Testis (tissue), 3 donors: ENCODE results near the gene USP32. TPM values are rescaled to one million over a fixed set of nuclear protein-coding genes. Genes with fewer than 3 reads are reported as not detected.

Experiments used
- DNase-seq: peaks from one replicate; pipeline ENCODE4 v3.0.0-alpha.2; 2019
- H3K27ac ChIP-seq, 2 donors: fragments of 200-600 bp; sonication (generic); one replicate each; pipeline ENCODE4 v1.5.1; 2019
- H3K27me3 ChIP-seq: fragments of 200-600 bp; sonication (generic); one replicate; pipeline ENCODE4 v1.5.1; 2019
- H3K36me3 ChIP-seq: fragments of 200-600 bp; sonication (generic); one replicate; pipeline ENCODE4 v1.5.1; 2017; ENCODE audit warnings: low read depth; ENCODE audit errors: missing control alignments
- H3K4me1 ChIP-seq: fragments of 200-600 bp; sonication (generic); one replicate; pipeline ENCODE4 v1.5.1; 2019
- H3K4me3 ChIP-seq, 2 donors: fragments of 200-600 bp; sonication (generic); one replicate each; pipeline ENCODE4 v1.5.1; 2017 to 2019
- H3K9me3 ChIP-seq: fragments of 200-600 bp; sonication (generic); one replicate; pipeline ENCODE4 v1.5.1; 2017
- CTCF ChIP-seq, 3 experiments: fragments of 450-650 bp in 2 of 3; fragments of 200-600 bp in 1 of 3; sonication (generic) in 1 of 3; IDR thresholded peaks; one replicate each; pipeline ENCODE4 v1.5.1; 2016 to 2019; ENCODE audit warnings: antibody characterized with exemption in 3 of 3, mild to moderate bottlenecking in 2 of 3, moderate library complexity in 1 of 3
- POLR2A ChIP-seq: fragments of 450-650 bp; IDR thresholded peaks from one replicate; pipeline ENCODE4 v1.6.1; 2017; ENCODE audit warnings: antibody characterized with exemption, mild to moderate bottlenecking, moderate library complexity
- WGBS, 2 donors: methylation state at CpG; one replicate each; pipeline ENCODE4 v1.1.5; 2018; 5-methylcytosine and 5-hydroxymethylcytosine counted together
- intact Hi-C: fragments of 100-400 bp; cut with DNase I; formaldehyde crosslinking; loops from one replicate; pipeline ENCODE4 v1.15.1; 2023; ENCODE audit warnings: low total_unique reads
- polyA plus RNA-seq: library from polyadenylated mRNA; stranded (reverse); fragments of 350-450 nt; fragmentation: Illumina TruSeq; extraction: RNeasy Lipid Tissue Mini Kit (QIAGEN cat#74804); gene quantifications from one replicate; pipeline ENCODE4 v1.2.3, GENCODE V29; 2014; ENCODE audit warnings: low read depth, low replicate concordance; ENCODE audit not compliant: insufficient read depth
- total RNA-seq, 2 donors: library from RNA; depleted of rRNA; stranded (reverse); fragments of >200 nt; gene quantifications; one replicate each; pipeline ENCODE4 v1.2.3, GENCODE V29; 2016

The USP32 gene
- total and polyA plus RNA-seq, 3 donors from 2014 or later = 113 to 279 (median 166) TPM

DNA sequence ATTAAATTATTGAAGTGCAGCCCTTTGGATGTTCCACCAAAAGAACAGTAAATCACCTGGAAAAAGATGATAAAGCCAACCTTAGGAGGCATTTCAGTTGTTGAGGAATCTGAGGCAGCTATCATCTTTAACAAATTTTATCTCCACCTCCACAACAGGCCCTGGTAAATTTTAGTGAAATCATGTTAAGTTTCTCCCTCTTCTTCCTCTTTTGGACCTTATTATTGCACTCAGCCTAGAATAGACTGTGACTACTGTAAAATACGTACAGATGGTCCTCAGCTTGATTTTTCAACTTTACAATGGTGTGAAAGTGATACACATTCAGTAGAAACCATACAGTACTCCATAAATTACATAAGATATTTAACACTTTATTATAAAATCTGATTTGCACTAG, 90.3 kb downstream of the USP32 start:
- no peak overlapping the region for H3K4me3 ChIP-seq
- no peaks in the 10 kb centered on the region for H3K27me3 ChIP-seq
- intact Hi-C loops = no loop called here
- H3K27ac ChIP-seq = no peak overlapping the region
- H3K36me3 ChIP-seq = no peaks in the 10 kb centered on the region
- TF ChIP-seq CTCF (IDR thresholded peaks at IDR 0.05) (no peak), POLR2A (no peak)
- no peaks in the 10 kb centered on the region for H3K9me3 ChIP-seq
- DNase-seq = no peak
- 80 to 100% methylated on average over 1 of the region's 1 CpG for WGBS, 2 donors
- H3K4me1 ChIP-seq = no peaks in the 10 kb centered on the region

- Histone ChIP-seq H3K4me1 (no peaks in the 10 kb centered on the region), H3K4me3 (no peak overlapping the region), H3K9me3 (no peaks in the 10 kb centered on the region), H3K36me3 (no peaks in the 10 kb centered on the region), H3K27me3 (no peaks in the 10 kb centered on the region), H3K27ac (no peak overlapping the region)
- TF ChIP-seq CTCF (IDR thresholded peaks at IDR 0.05) = no peak
- TF ChIP-seq POLR2A = no peak
- WGBS, 2 donors = 73 to 74% methylated on average over 1 of the region's 1 CpG
- intact Hi-C loops = no loop called here
- no peak for DNase-seq
Observed at GRCh38 chr17:60300949-60301348, 91.0 kb downstream of the USP32 start.

- DNase-seq = no peak
- H3K27ac ChIP-seq = no peak overlapping the region
- H3K4me1 ChIP-seq = no peaks in the 10 kb centered on the region
- H3K4me3 ChIP-seq = no peak overlapping the region
- no peaks in the 10 kb centered on the region for H3K27me3 ChIP-seq
- intact Hi-C loops = no loop called here
- WGBS, 2 donors = 78% methylated on average over 2 of the region's 2 CpGs
- no peaks in the 10 kb centered on the region for H3K36me3 ChIP-seq
- H3K9me3 ChIP-seq = no peaks in the 10 kb centered on the region
- TF ChIP-seq POLR2A (no peak), CTCF (IDR thresholded peaks at IDR 0.05) (no peak)
Observed at GRCh38 chr17:60300011-60300410, 91.9 kb downstream of the USP32 start.

DNA sequence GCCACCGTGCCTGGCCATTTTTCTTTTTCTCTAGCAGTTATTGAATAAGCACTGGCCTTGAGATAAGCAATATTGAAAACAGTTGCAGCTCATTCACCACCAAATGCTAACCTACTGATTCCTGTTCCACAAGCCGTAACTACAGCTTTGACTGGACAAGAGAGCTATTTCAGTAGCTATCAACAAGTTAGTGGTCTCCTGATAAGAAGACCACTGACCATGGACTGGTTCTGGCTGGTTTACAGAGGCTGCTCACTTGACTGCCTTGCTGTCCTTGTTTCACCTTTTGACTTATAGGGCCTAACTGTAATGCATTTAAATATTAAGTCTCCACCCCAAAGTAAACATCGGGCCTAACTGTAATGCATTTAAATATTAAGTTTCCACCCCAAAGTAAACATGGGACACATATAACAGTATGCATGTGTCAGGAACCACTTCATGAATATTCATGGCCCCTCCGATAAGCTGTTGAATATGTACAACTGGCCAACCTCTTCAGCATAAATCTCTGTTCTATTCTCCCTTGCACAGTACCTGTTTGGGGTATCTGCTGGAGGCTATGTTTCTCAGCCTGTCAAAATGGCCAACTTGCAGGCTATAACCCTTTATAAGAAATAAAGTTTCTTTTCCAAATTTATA, 94.1 kb downstream of the USP32 start:
- Histone ChIP-seq H3K4me3 (no peak overlapping the region), H3K36me3 (no peaks in the 10 kb centered on the region), H3K4me1 (no peaks in the 10 kb centered on the region), H3K27ac (no peak overlapping the region), H3K9me3 (no peaks in the 10 kb centered on the region), H3K27me3 (no peaks in the 10 kb centered on the region)
- TF ChIP-seq CTCF (IDR thresholded peaks at IDR 0.05) (no peak), POLR2A (no peak)
- WGBS, 2 donors = 78 to 89% methylated on average over 4 of the region's 4 CpGs
- DNase-seq = no peak
- intact Hi-C loops = no loop called here

DNA sequence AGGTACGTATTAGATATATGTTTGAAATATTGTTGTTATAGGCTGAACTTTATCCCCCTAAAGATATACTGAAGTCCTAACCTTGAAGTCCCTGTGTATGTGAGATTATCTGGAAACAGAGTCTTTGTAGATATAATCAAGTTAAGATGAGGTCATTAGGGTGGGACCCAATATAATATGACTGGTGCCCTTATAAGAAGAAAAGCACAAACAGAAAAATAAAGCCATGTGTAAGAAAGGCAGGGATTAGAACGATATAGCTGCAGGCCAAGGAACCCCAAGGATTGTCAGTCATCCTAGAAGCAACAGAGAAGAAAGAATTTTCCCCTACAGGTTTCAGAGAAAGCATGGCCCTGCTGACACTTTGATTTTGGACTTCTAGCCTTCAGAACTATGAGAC, 95.8 kb downstream of the USP32 start:
- Histone ChIP-seq H3K27me3 (no peaks in the 10 kb centered on the region), H3K9me3 (no peaks in the 10 kb centered on the region), H3K27ac (no peak overlapping the region), H3K36me3 (no peaks in the 10 kb centered on the region), H3K4me1 (no peaks in the 10 kb centered on the region), H3K4me3 (no peak overlapping the region)
- no peak for DNase-seq
- intact Hi-C loops = no loop called here
- no peak for TF ChIP-seq POLR2A
- no peak for TF ChIP-seq CTCF (IDR thresholded peaks at IDR 0.05)
- 84% methylated on average over 2 of the region's 2 CpGs for WGBS, 2 donors
